Retinal pigment epithelial cell (primary cell): ENCODE measurements around the gene TNS3.

Experiments
- DNase-seq: peaks from one replicate; pipeline ENCODE4 v3.0.0-alpha.2; 2010; ENCODE audit warnings: low read depth
- H3K4me3 ChIP-seq: 2 replicates; pipeline ENCODE4 v1.5.1; 2011; ENCODE audit warnings: mild to moderate bottlenecking, low read length, control low read depth, moderate library complexity
- TF ChIP-seq, protein P1 (sequence below): conservative IDR thresholded peaks from 2 replicates; pipeline ENCODE4 v1.5.1; 2011; ENCODE audit warnings: low read depth, low read length, control low read depth, inconsistent platforms

The TNS3 gene

DNA sequence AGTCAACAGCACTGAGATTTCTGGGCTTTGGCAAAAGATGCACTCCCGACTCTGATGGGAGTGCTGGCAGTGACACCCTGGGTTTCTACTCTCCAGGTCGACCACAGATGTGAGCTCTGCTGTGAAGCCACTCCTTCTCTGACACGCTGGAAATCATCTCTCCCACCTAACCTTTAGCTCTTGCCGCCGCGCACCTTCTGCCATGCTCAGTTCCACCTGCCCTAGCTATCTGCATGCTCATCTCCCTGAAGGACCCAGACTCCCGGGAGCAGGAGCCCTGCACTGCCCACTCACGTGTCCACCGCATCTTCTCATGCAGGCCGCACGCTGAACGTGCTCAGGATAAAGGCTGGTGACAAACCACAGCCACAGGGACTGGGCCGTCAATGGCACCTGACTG, 174.8 kb downstream of the TNS3 start:
- DNase-seq = no peak
- H3K4me3 ChIP-seq = no peak overlapping the region
- TF ChIP-seq, protein P1, sequence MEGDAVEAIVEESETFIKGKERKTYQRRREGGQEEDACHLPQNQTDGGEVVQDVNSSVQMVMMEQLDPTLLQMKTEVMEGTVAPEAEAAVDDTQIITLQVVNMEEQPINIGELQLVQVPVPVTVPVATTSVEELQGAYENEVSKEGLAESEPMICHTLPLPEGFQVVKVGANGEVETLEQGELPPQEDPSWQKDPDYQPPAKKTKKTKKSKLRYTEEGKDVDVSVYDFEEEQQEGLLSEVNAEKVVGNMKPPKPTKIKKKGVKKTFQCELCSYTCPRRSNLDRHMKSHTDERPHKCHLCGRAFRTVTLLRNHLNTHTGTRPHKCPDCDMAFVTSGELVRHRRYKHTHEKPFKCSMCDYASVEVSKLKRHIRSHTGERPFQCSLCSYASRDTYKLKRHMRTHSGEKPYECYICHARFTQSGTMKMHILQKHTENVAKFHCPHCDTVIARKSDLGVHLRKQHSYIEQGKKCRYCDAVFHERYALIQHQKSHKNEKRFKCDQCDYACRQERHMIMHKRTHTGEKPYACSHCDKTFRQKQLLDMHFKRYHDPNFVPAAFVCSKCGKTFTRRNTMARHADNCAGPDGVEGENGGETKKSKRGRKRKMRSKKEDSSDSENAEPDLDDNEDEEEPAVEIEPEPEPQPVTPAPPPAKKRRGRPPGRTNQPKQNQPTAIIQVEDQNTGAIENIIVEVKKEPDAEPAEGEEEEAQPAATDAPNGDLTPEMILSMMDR = no peak

DNA sequence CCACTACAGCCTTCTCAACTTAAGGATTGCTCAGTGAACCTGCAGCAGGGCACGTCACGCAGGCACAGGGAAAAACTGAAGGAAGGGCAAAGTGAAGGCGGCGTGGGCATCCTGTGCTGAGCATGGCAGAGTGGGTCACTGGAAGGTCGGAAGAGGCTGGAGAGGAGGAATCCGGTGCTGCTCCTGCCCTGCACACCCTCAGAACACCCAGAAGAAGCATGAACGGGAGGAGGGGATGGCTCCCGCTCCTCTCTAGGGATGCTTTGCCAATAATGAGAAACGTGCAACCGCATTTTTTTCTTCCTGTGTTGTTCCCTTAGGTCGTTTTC, 175.1 kb downstream of the TNS3 start:
- H3K4me3 ChIP-seq = no peak overlapping the region
- TF ChIP-seq, protein P1 = no peak
- no peak for DNase-seq

DNA sequence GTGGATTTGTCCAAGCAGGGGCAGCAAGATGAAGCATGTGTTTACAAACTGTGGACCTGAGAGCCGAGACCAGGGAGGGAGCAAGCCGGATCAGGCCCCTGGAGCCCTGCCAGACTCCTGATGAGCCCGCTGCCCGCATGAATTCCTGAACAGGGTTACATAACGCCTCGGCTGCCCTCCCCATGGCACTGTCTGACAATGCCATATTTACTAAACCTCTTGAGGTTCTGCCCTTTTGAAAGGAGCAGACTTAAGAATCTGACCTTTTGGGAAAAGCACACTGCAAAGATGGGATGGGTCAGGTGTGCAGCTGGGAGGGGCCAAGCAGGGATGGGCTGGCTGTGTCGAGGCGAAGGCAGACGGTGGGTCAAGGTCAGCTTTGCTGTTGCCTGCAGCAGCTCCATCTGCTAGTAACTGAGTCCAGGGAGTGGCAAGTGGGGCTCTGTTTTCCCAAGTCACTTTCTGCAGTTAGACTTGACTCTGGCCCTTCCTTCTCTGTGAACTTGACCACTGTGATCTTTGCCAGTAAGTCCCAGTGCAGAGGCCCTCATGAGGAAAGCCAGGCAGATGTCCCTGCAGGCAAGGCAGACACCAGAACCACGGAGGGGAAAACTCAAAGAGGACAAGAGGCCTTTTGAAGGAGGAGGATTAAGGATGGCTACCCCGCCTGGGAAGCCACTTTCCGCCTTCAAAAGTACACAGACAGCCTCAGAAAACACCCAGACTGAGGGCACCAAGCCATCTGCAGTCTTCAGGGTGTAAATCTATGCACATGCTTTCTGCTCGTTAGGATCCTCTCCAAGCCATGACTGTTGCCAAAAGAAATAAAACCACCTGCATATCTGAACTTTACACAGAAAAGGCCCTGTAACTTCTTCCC, 175.8 kb downstream of the TNS3 start:
- H3K4me3 ChIP-seq = no peak overlapping the region
- TF ChIP-seq, protein P1 = no peak
- peak; percentile 85 for DNase-seq

DNA sequence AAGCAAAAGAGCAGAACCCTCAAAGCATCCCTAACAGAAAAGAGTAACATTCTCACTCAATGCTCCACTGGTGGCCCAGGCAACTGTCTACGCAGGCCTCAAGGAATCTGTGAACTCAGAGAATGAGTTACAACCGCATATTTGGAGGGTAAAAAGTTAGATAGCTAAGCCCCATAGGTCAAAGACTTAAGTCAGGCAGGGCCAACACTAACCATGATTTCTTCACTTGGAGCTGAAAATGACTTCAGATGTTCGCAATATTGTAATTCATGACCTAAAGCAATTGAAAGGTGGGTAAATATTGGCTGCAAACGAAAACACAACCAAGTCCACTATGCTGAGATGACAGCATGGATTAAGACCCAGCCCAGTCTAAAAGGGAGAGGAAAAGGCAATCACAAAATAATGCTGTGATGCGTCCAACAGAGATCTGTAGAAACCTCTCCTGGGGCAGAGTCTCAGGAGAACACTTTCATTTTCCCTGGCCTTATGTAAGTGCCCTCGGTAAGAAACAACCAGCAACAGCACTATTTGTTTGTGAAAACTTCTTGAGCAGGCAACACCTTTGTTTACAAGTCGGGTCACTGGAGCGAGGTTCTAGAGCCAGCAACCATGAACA, 176.5 kb downstream of the TNS3 start:
- no peak for DNase-seq
- no peak overlapping the region for H3K4me3 ChIP-seq
- TF ChIP-seq, protein P1 = no peak

DNA sequence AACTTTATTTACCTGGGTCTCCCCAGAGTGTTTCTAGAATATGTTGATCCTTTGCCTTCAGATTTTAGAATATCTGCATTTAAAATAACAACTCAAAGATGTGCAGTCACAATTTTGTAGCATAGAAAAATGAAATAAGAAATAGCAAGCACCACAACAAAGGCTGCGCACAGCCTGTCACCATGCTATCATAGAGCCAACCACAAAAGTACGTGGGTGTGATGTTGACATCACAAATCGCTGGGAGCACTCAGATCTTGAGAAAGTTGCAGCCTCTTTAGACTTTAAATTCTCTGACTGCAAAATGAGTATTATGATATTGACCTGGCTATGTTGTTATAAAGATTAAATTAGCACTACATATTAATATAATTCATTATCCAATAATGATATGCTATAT, 177.9 kb downstream of the TNS3 start:
- DNase-seq = no peak
- TF ChIP-seq, protein P1 = no peak
- H3K4me3 ChIP-seq = no peak overlapping the region

DNA sequence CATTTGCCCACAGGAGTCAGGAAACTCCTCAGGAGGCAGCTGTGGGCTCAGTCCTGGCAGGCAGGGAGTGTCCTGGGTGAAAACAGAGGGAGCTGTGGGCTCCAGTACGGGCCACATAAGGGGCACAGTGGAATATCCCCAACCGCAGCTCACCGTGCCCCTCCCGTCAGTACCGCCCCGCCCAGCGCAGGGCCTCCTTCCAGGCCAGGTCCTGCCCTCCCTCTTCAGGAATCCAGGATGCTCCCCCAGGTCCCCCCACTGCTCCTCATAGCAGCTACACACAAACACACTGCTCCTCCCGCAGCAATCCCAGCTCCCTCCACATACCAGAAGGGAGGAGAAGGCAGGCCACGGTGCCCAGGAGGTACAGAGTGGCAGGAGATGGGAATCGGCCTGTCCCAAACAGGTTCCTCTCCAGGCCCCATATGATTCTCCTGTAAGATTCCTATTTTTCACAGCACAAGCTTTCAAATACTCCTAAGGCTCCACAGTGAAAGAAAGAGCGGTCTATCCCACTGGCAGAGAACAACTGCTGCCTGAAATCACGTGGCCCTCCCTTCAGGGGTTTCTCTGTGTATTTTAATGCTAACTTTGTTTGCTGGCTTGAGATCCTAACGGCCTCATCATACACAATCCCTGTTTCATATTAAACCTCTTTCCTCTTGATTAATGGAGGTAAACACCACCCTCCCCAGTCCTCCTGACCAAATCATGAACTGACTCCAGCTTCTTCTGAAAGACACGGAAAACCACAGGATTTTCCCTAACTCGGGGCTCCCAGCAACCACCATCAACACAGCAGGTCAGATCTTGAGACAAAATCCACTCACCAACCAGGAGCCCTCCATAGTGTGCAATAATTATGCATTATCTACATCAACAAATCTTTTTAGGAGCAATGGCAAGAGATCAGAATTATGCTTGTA, 178.7 kb downstream of the TNS3 start:
- TF ChIP-seq, protein P1 = no peak
- H3K4me3 ChIP-seq = no peak overlapping the region
- DNase-seq = peak; percentile 62
